Aorta (tissue), 5 donors: ENCODE data around the gene RBM47. TPM values are rescaled to one million over a fixed set of nuclear protein-coding genes. Genes with fewer than 3 reads are reported as not detected.

Source experiments
- ATAC-seq: fragments of 200-7000 bp; cut with Tn5 transposase; one replicate; pipeline ENCODE4 v1.9.1; 2022; ENCODE audit warnings: moderate library complexity; ENCODE audit not compliant: low FRiP score
- DNase-seq, 2 donors: peaks; one replicate each; pipeline ENCODE4 v3.0.0-alpha.2; 2020
- H3K27ac ChIP-seq, 2 donors: one replicate each; pipeline ENCODE4 v1.5.1; 2013; ENCODE audit warnings: low read length in 2 of 2, mild to moderate bottlenecking in 2 of 2, moderate library complexity in 2 of 2, control low read depth in 1 of 2, inconsistent platforms in 1 of 2, low read depth in 1 of 2
- H3K27me3 ChIP-seq, 2 donors: one replicate each; pipeline ENCODE4 v1.6.1; 2013; ENCODE audit warnings: control low read depth in 1 of 2, low read length in 1 of 2, mild to moderate bottlenecking in 1 of 2, moderate library complexity in 1 of 2; ENCODE audit not compliant: insufficient read depth in 2 of 2, control insufficient read depth in 1 of 2
- H3K36me3 ChIP-seq, 2 donors: one replicate each; pipeline ENCODE4 v1.6.1; 2013; ENCODE audit warnings: control low read depth in 1 of 2, low read length in 1 of 2, mild to moderate bottlenecking in 1 of 2; ENCODE audit not compliant: insufficient read depth in 2 of 2, control insufficient read depth in 1 of 2
- H3K4me1 ChIP-seq, 2 donors: one replicate each; pipeline ENCODE4 v1.6.1; 2013; ENCODE audit warnings: low read length in 2 of 2, control low read depth in 1 of 2, mild to moderate bottlenecking in 1 of 2, moderate library complexity in 1 of 2; ENCODE audit not compliant: insufficient read depth in 2 of 2, control insufficient read depth in 1 of 2
- H3K4me3 ChIP-seq, 2 donors: one replicate each; pipeline ENCODE4 v1.5.1; 2013; ENCODE audit warnings: low read length in 2 of 2, control low read depth in 1 of 2, mild to moderate bottlenecking in 1 of 2
- H3K9me3 ChIP-seq: one replicate; pipeline ENCODE4 v1.6.1; 2013; ENCODE audit warnings: mild to moderate bottlenecking, low read length; ENCODE audit not compliant: control insufficient read depth
- WGBS, 2 donors: extraction: QIAGEN DNeasy Blood & Tissue Kit; methylation state at CpG; one replicate each; pipeline ENCODE4 v1.1.7; 2013; 5-methylcytosine and 5-hydroxymethylcytosine counted together
- intact Hi-C, 2 donors: fragments of 100-400 bp; cut with DNase I; formaldehyde crosslinking; loops; one replicate each; pipeline versions ENCODE4 v1.14.2 to v1.15.0; 2022
- polyA plus RNA-seq, 2 donors: library from polyadenylated mRNA; stranded (reverse); fragments of 200-250 nt; gene quantifications; one replicate each; pipeline ENCODE4 v1.2.3, GENCODE V29; 2013
- total RNA-seq, 2 donors: library from RNA; stranded (reverse); fragmentation: NEBNext Ultra II Directional; extraction: Animal tissue kit (Norgen Biotek cat#: 25700); gene quantifications; one replicate each; pipeline ENCODE4 v1.2.1, GENCODE V29; 2021
- donor health status: healthy with polysubstance abuse.
- donor health status: Bipolar disorder and iron deficiency.
- donor health status: DM: no; HTN: no; CAD: no.
- donor health status: DM: no; HTN: no; CAD: no.
- donor health status: DM: yes; HTN: yes; CAD: no.

RBM47 gene
- total and polyA plus RNA-seq, 4 donors: 1.8 to 33.5 (median 23.1) TPM

DNA sequence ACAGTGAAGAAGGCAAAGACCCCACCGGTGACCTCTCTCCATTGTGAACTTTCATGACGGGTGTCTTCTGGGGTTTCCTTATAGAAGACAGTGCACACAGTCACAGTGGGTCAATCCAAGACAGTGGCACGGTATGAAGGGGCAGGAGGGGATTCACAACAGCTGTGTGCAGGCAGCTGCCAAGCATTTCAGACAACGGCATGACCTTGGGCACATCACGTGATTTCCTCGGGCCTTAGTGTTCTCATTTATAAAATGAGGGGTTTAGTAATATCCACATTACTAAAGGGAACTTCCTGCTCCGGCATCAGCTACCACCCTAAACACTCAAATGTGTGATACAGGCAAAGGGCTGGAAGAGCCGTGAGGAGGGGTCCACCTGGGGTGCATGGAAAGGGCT, 42.9 kb downstream of the RBM47 start:
- Histone ChIP-seq H3K27ac (no peak overlapping the region), H3K4me1 (no peaks in the 10 kb centered on the region), H3K36me3 (no peaks in the 10 kb centered on the region), H3K27me3 (no peaks in the 10 kb centered on the region), H3K9me3 (peaks cover 3% of the 10 kb centered on the region), H3K4me3 (no peak overlapping the region)
- DNase-seq (peak in 1 of 2 donors; percentile 70), ATAC-seq (no peak)
- 57 to 61% methylated on average over 8 of the region's 8 CpGs for WGBS, 2 donors
- intact Hi-C loops: no loop called here

- no peak for ATAC-seq
These were observed 43.6 kb downstream of the RBM47 start for GRCh38 chr4:40586034-40586433.

DNA sequence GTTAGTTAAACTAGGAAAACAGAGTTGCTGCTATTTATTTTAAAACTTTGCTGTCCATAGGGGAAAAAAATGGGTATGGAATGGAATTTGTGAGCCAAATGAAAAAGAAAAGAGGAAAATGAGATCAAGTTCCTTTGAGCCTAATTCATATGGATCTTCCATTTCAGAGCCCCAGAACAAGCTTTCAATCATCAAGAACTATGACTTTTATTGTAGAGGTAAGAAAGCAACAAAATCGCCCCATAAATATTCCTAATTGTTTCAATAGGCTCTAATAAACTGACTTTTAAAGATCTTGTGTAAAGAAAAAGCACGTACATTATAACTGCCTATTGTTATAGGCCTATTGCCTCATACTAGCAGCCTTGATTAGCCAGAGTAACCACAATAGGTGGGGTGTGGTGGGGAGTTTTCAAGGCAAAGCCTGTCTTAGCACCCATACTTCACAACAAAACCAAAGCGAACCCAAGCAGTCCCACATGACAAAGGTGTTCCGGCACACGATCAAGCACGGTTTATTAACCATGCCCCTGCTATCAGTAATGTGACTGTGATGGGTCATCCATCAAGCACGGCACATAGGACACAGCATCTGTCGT, 44.4 kb downstream of the RBM47 start:
- Histone ChIP-seq H3K27me3 (no peaks in the 10 kb centered on the region), H3K4me1 (no peaks in the 10 kb centered on the region), H3K27ac (no peak overlapping the region), H3K9me3 (no peaks in the 10 kb centered on the region), H3K4me3 (no peak overlapping the region), H3K36me3 (no peaks in the 10 kb centered on the region)
- 70 to 75% methylated on average over 8 of the region's 8 CpGs for WGBS, 2 donors
- DNase-seq (no peak), ATAC-seq (no peak)
- intact Hi-C loops: no loop called here

More at GRCh38 chr4:40586034-40586433, 43.6 kb downstream of the RBM47 start:
- H3K4me1 ChIP-seq: no peaks in the 10 kb centered on the region
- no peak overlapping the region for H3K4me3 ChIP-seq
- no peaks in the 10 kb centered on the region for H3K36me3 ChIP-seq
- no peak for DNase-seq
- intact Hi-C loops: no loop called here
- H3K27ac ChIP-seq: no peak overlapping the region
- no peaks in the 10 kb centered on the region for H3K27me3 ChIP-seq
- WGBS, 2 donors: 74 to 78% methylated on average over 2 of the region's 2 CpGs
- H3K9me3 ChIP-seq: no peaks in the 10 kb centered on the region

DNA sequence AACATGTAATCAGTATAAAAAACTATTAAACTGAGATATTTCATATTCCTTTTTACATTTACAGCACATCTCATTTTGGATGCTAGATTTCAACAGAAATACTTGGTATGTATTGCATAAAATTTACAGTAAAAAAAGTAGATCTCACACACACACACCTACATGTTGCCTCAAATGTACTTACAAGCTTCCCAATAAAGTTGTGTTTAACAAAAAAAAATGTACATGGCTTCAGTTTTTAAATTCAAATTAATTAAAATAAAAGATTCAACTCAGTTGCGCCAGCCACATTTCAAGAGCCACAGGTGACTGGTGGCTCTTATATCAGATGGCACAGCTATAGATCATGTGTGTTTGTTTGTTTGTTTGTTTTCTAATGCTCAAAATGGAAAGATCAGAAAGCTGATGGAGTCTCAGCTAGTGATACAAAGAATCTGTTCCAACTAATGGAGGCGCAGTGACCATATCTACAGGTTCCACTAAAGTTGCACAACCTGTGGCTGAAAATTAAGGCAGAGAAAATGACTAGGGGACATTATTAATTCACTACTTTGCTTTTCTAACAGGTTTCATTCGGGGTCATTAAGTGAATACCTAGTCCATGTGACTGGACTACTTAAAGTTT, 45.0 kb downstream of the RBM47 start:
- ATAC-seq (no peak), DNase-seq (no peak)
- intact Hi-C loops: no loop called here
- H3K4me1 ChIP-seq: no peaks in the 10 kb centered on the region
- H3K27me3 ChIP-seq: no peaks in the 10 kb centered on the region
- WGBS, 2 donors: 88 to 89% methylated on average over 3 of the region's 3 CpGs
- H3K36me3 ChIP-seq: no peaks in the 10 kb centered on the region
- H3K9me3 ChIP-seq: no peaks in the 10 kb centered on the region
- H3K4me3 ChIP-seq: no peak overlapping the region
- H3K27ac ChIP-seq: no peak overlapping the region

GRCh38 chr4:40583850-40584439, 45.7 kb downstream of the RBM47 start:
- H3K27me3 ChIP-seq: no peaks in the 10 kb centered on the region

GRCh38 chr4:40582413-40582812, 47.3 kb downstream of the RBM47 start:
- DNase-seq (no peak), ATAC-seq (no peak)
- WGBS, 2 donors: 89% methylated on average over 7 of the region's 7 CpGs
- no peak overlapping the region for H3K27ac ChIP-seq
- intact Hi-C loops: no loop called here
- H3K4me1 ChIP-seq: no peaks in the 10 kb centered on the region
- H3K9me3 ChIP-seq: no peaks in the 10 kb centered on the region
- no peak overlapping the region for H3K4me3 ChIP-seq
- no peaks in the 10 kb centered on the region for H3K27me3 ChIP-seq
- H3K36me3 ChIP-seq: no peaks in the 10 kb centered on the region

More at GRCh38 chr4:40583850-40584439, 45.7 kb downstream of the RBM47 start:
- intact Hi-C loops: no loop called here
- H3K4me3 ChIP-seq: no peak overlapping the region
- H3K4me1 ChIP-seq: no peaks in the 10 kb centered on the region
- ATAC-seq: no peak
- no peak for DNase-seq
- no peaks in the 10 kb centered on the region for H3K36me3 ChIP-seq
- WGBS, 2 donors: 86 to 90% methylated on average over 9 of the region's 9 CpGs
- H3K27ac ChIP-seq: no peak overlapping the region
- no peaks in the 10 kb centered on the region for H3K9me3 ChIP-seq

- no peak overlapping the region for H3K4me3 ChIP-seq
- no peak for DNase-seq
- no peak overlapping the region for H3K27ac ChIP-seq
- no peaks in the 10 kb centered on the region for H3K9me3 ChIP-seq
- no peaks in the 10 kb centered on the region for H3K27me3 ChIP-seq
- 83 to 87% methylated on average over 15 of the region's 15 CpGs for WGBS, 2 donors
- H3K36me3 ChIP-seq: no peaks in the 10 kb centered on the region
- no peak for ATAC-seq
- H3K4me1 ChIP-seq: no peaks in the 10 kb centered on the region
- intact Hi-C loops: no loop called here
These were observed 48.2 kb downstream of the RBM47 start for GRCh38 chr4:40581254-40582140.

DNA sequence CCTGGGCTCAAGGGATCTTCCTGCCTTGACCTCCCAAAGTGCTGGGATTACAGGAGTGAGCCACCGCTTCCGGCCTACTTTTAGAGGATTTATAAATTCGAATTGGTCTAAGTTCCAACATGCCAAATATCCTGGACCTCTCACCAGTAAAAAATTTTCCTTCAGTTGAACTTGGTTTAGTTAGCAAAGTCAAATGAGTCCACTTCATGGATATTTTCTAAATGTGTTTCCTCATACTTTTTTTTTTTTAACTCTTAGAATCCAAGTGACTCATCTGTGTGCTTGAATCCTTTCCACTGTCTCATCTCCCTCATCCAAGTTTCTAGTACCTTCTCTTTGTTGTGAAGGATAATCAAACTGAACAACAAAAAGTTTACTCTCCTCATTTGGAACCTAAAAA, 49.7 kb downstream of the RBM47 start:
- intact Hi-C loops: no loop called here
- Histone ChIP-seq H3K27ac (no peak overlapping the region), H3K36me3 (no peaks in the 10 kb centered on the region), H3K4me1 (no peaks in the 10 kb centered on the region), H3K27me3 (no peaks in the 10 kb centered on the region), H3K4me3 (no peak overlapping the region), H3K9me3 (no peaks in the 10 kb centered on the region)
- ATAC-seq (no peak), DNase-seq (no peak)
- WGBS, 2 donors: 57 to 79% methylated on average over 3 of the region's 3 CpGs
